H1 (cell line): ENCODE data around the gene TMEM114. TPM values are rescaled to one million over a fixed set of nuclear protein-coding genes. Genes with fewer than 3 reads are reported as not detected.

ENCODE experiments used
- CTCF ChIA-PET: fragments of 300-600 bp; sonication (Branson Sonifier 250); formaldehyde crosslinking; loops from one replicate; lab custom pipeline; 2021; ENCODE audit not compliant: partially characterized antibody; lab: Charles Lee
- POLR2A ChIA-PET: fragments of 300-600 bp; sonication (Branson Sonifier 250); formaldehyde crosslinking; loops from one replicate; lab custom pipeline; 2021; ENCODE audit warnings: inconsistent platforms; ENCODE audit not compliant: partially characterized antibody; lab: Charles Lee
- DNase-seq, 2 experiments: peaks; one replicate each; pipeline versions ENCODE4 v3.0.0 to v3.0.0-alpha.2; 2010 to 2022; ENCODE audit warnings: low spot score in 2 of 2, low read depth in 1 of 2, mixed read lengths in 1 of 2
- FAIRE-seq: peaks from 2 replicates; lab custom pipeline; 2011; peaks lifted over from hg19 to GRCh38; lab: Jason Lieb, UNC
- H2AFZ ChIP-seq: 2 replicates; pipeline ENCODE4 v1.8.1; 2012; ENCODE audit warnings: low read length, inconsistent platforms
- H2AK5ac ChIP-seq: 2 replicates; pipeline ENCODE4 v1.6.1; 2013; ENCODE audit warnings: low read depth, low read length
- H2BK120ac ChIP-seq: replicated peaks from 2 replicates; pipeline ENCODE3; 2013; ENCODE audit warnings: low read depth, low read length, inconsistent platforms
- H2BK12ac ChIP-seq: 2 replicates; pipeline ENCODE4 v1.6.1; 2013; ENCODE audit warnings: low read depth, low read length
- H2BK15ac ChIP-seq: 2 replicates; pipeline ENCODE4 v1.6.1; 2013; ENCODE audit warnings: low read length
- H2BK20ac ChIP-seq: 2 replicates; pipeline ENCODE4 v1.6.1; 2013; ENCODE audit warnings: low read length
- H2BK5ac ChIP-seq: 2 replicates; pipeline ENCODE4 v1.6.1; 2013; ENCODE audit warnings: low read depth, low read length
- H3K14ac ChIP-seq: 2 replicates; pipeline ENCODE4 v1.6.1; 2013; ENCODE audit warnings: inconsistent platforms; ENCODE audit not compliant: insufficient read length
- H3K18ac ChIP-seq: 2 replicates; pipeline ENCODE4 v1.6.1; 2013; ENCODE audit warnings: low read length; ENCODE audit errors: extremely low read depth
- H3K23ac ChIP-seq: 2 replicates; pipeline ENCODE4 v1.6.1; 2013; ENCODE audit warnings: inconsistent platforms; ENCODE audit not compliant: insufficient read length
- H3K23me2 ChIP-seq: 2 replicates; pipeline ENCODE4 v1.6.1; 2013; ENCODE audit warnings: low read depth, low read length
- H3K27ac ChIP-seq: 2 replicates; pipeline ENCODE4 v1.6.1; 2011; ENCODE audit warnings: low read depth, low read length, inconsistent platforms
- H3K27me3 ChIP-seq, 4 experiments: replicated peaks in 1 of 4; 1 replicate in 1 of 4; 2 replicates in 3 of 4; pipeline versions ENCODE4 v1.6.1 to v1.8.1; 2011 to 2013; ENCODE audit warnings: low read length in 3 of 4, mild to moderate bottlenecking in 3 of 4, inconsistent platforms in 2 of 4, mixed read lengths in 2 of 4, moderate library complexity in 1 of 4; ENCODE audit not compliant: control insufficient read depth in 3 of 4, insufficient read depth in 3 of 4; ENCODE audit errors: extremely low read depth in 1 of 4
- H3K36me3 ChIP-seq, 4 experiments: 2 replicates each; pipeline versions ENCODE4 v1.6.1 to v1.8.1; 2011 to 2013; ENCODE audit warnings: mild to moderate bottlenecking in 4 of 4, low read length in 3 of 4, moderate library complexity in 2 of 4, control low read depth in 1 of 4, inconsistent platforms in 1 of 4; ENCODE audit not compliant: insufficient read depth in 4 of 4, control insufficient read depth in 2 of 4
- H3K4ac ChIP-seq: replicated peaks from 2 replicates; pipeline ENCODE3; 2013; ENCODE audit warnings: low read length, low read depth, mixed read lengths, inconsistent platforms; ENCODE audit not compliant: insufficient read length
- H3K4me1 ChIP-seq, 4 experiments: replicated peaks in 1 of 4; 1 replicate in 1 of 4; 2 replicates in 3 of 4; pipeline versions ENCODE4 v1.6.1 to v1.8.1; 2011 to 2013; ENCODE audit warnings: low read length in 3 of 4, inconsistent platforms in 2 of 4, mixed read lengths in 1 of 4; ENCODE audit not compliant: insufficient read depth in 4 of 4, control insufficient read depth in 3 of 4
- H3K4me2 ChIP-seq, 2 experiments: 2 replicates each; pipeline versions ENCODE4 v1.6.1 to v1.8.1; 2011 to 2013; ENCODE audit warnings: low read depth in 2 of 2, low read length in 2 of 2, control low read depth in 1 of 2, inconsistent platforms in 1 of 2, mild to moderate bottlenecking in 1 of 2; ENCODE audit not compliant: insufficient read depth in 1 of 2
- H3K4me3 ChIP-seq, 4 experiments: fragments of 200-600, 300-600 bp in 1 of 4; sonication (generic), shearing (Covaris generic), sonication (Bioruptor Twin) in 1 of 4; 2 replicates each; pipeline versions ENCODE4 v1.5.1 to v1.8.1; 2011 to 2016; ENCODE audit warnings: low read length in 4 of 4, low read depth in 3 of 4, control low read depth in 2 of 4, inconsistent platforms in 2 of 4, mild to moderate bottlenecking in 2 of 4, mixed read lengths in 1 of 4, moderate library complexity in 1 of 4; ENCODE audit not compliant: insufficient read depth in 2 of 4; ENCODE audit errors: extremely low read depth in 1 of 4
- H3K56ac ChIP-seq: replicated peaks from 2 replicates; pipeline ENCODE3; 2013; ENCODE audit warnings: low read depth, mild to moderate bottlenecking, mixed read lengths, low read length, inconsistent platforms; ENCODE audit not compliant: insufficient read length
- H3K79me1 ChIP-seq: 2 replicates; pipeline ENCODE4 v1.6.1; 2013; ENCODE audit warnings: low read depth, low read length, control low read depth
- H3K79me2 ChIP-seq, 2 experiments: 2 replicates each; pipeline versions ENCODE4 v1.6.1 to v1.8.1; 2012 to 2013; ENCODE audit warnings: low read length in 2 of 2, mild to moderate bottlenecking in 2 of 2, inconsistent platforms in 1 of 2; ENCODE audit not compliant: insufficient read depth in 2 of 2, control insufficient read depth in 1 of 2
- H3K9ac ChIP-seq, 4 experiments: replicated peaks in 1 of 4; 1 replicate in 1 of 4; 2 replicates in 3 of 4; pipeline versions ENCODE4 v1.6.1 to v1.8.1; 2011 to 2013; ENCODE audit warnings: low read depth in 3 of 4, low read length in 3 of 4, control low read depth in 2 of 4, mild to moderate bottlenecking in 2 of 4, moderate library complexity in 2 of 4, inconsistent platforms in 1 of 4; ENCODE audit errors: extremely low read depth in 1 of 4
- H3K9me3 ChIP-seq, 2 experiments: 2 replicates each; pipeline versions ENCODE4 v1.6.1 to v1.8.1; 2012 to 2013; ENCODE audit warnings: mild to moderate bottlenecking in 2 of 2, moderate library complexity in 2 of 2, control low read depth in 1 of 2, inconsistent platforms in 1 of 2, low read depth in 1 of 2, low read length in 1 of 2, mixed read lengths in 1 of 2; ENCODE audit not compliant: insufficient read depth in 2 of 2
- H4K20me1 ChIP-seq, 2 experiments: replicated peaks in 1 of 2; 2 replicates each; pipeline versions ENCODE3 to v1.8.1; 2011 to 2013; ENCODE audit warnings: inconsistent platforms in 2 of 2, low read length in 2 of 2, mild to moderate bottlenecking in 1 of 2; ENCODE audit not compliant: insufficient read depth in 2 of 2, control insufficient read depth in 1 of 2
- H4K5ac ChIP-seq: 2 replicates; pipeline ENCODE4 v1.6.1; 2013; ENCODE audit warnings: low read length, low read depth, mixed read lengths, inconsistent platforms; ENCODE audit not compliant: insufficient read length
- H4K8ac ChIP-seq: 2 replicates; pipeline ENCODE4 v1.8.0; 2013; ENCODE audit warnings: mild to moderate bottlenecking, moderate library complexity, low read length, inconsistent platforms; ENCODE audit not compliant: insufficient read depth; ENCODE audit errors: extremely low read depth
- H4K91ac ChIP-seq: replicated peaks from 2 replicates; pipeline ENCODE3; 2013; ENCODE audit warnings: low read length, mixed read lengths, inconsistent platforms; ENCODE audit not compliant: insufficient read length
- ASH2L ChIP-seq: fragments of 200-600, 300-600 bp; sonication (generic); IDR thresholded peaks from one replicate; pipeline ENCODE4 v1.7.1; 2017; ENCODE audit warnings: low read length
- HDAC6 ChIP-seq: IDR thresholded peaks from one replicate; pipeline ENCODE4 v1.7.1; 2012; ENCODE audit warnings: low read depth, mild to moderate bottlenecking, inconsistent platforms, low read length, moderate library complexity
- JUND ChIP-seq: IDR thresholded peaks from 2 replicates; pipeline ENCODE4 v1.6.1; 2011; ENCODE audit warnings: mild to moderate bottlenecking, improper control_type of control experiment, low read length
- KDM4A ChIP-seq: IDR thresholded peaks from one replicate; pipeline ENCODE4 v1.7.1; 2012; ENCODE audit warnings: low read depth, mild to moderate bottlenecking, moderate library complexity, low read length, inconsistent platforms; ENCODE audit not compliant: severe bottlenecking
- RFX5 ChIP-seq: IDR thresholded peaks from 2 replicates; pipeline ENCODE4 v1.6.1; 2011; ENCODE audit warnings: low read depth, low read length, improper control_type of control experiment, borderline replicate concordance
- SIN3A ChIP-seq, 2 experiments: IDR thresholded peaks in 1 of 2; conservative IDR thresholded peaks in 1 of 2; 2 replicates each; pipeline ENCODE4 v1.6.1; 2011 to 2012; ENCODE audit warnings: low read length in 2 of 2, improper control_type of control experiment in 1 of 2, low read depth in 1 of 2, mild to moderate bottlenecking in 1 of 2
- SP2 ChIP-seq: IDR thresholded peaks from 2 replicates; pipeline ENCODE4 v1.6.1; 2012; ENCODE audit warnings: mild to moderate bottlenecking, low read length, inconsistent platforms
- SRF ChIP-seq: IDR thresholded peaks from 2 replicates; pipeline ENCODE4 v1.6.1; 2011; ENCODE audit warnings: mild to moderate bottlenecking, low read depth, low read length, moderate library complexity
- polyA plus RNA-seq, 7 experiments: library from polyadenylated mRNA; depleted of rRNA in 3 of 7; stranded (reverse) in 5 of 7; unstranded in 2 of 7; fragments of >200 nt in 5 of 7; fragments of 200-250 nt in 2 of 7; gene quantifications; 1 replicate in 5 of 7; 2 replicates in 1 of 7; 4 replicates in 1 of 7; pipeline versions ENCODE4 v1.2.1 to v1.2.3, GENCODE V29; 2011 to 2013; ENCODE audit warnings: missing spikeins in 2 of 7, mixed read lengths in 2 of 7
- total RNA-seq: library from RNA; stranded (reverse); fragmentation: NEBNext Ultra II Directional; extraction: Animal tissue kit (Norgen Biotek cat#: 25700); gene quantifications from 2 replicates; pipeline ENCODE4 v1.2.1, GENCODE V29; 2021

TMEM114 gene
- total and polyA plus RNA-seq, 2 of the 8 experiments (the other 6 are each of a cell fraction or from before 2014, with no cell fraction given): 1.6 to 2.9 TPM

DNA sequence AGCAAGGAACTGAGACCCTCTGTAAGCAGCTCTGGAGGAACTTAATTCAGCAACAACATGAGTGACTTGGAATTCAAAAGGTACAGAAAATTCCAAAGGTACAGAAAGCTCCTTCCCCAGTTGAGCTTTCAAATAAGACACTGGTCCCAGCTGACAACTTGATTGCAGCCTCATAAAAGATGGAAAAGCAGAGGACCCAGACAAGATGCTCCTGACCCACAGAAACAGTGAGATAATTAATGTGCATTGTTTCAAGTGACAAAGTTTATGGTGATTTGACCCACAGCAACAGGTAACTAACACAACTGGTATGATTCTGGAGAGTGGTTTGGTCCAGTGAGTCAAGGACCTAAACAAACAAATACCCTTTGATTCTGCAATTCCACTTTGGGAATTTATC is 15.2 kb upstream of the TMEM114 start:
- no peak overlapping the region for H3K9ac ChIP-seq
- H2BK12ac ChIP-seq: no peak overlapping the region
- no peaks in the 10 kb centered on the region for H3K36me3 ChIP-seq
- no peaks in the 10 kb centered on the region for H3K27me3 ChIP-seq
- H4K5ac ChIP-seq: no peak overlapping the region
- H3K27ac ChIP-seq: no peak overlapping the region
- H2BK120ac ChIP-seq: no peak overlapping the region
- H3K23ac ChIP-seq: no peak overlapping the region
- no peak overlapping the region for H3K18ac ChIP-seq
- no peak overlapping the region for H3K56ac ChIP-seq
- POLR2A ChIA-PET: interaction anchor here (1.2 kb wide), 1 partner anchor 46 kb away, joined by 3 read pairs; no protein-coding TSS in a partner anchor
- no peak overlapping the region for H3K4me3 ChIP-seq
- H3K4me2 ChIP-seq: no peak overlapping the region
- H2AK5ac ChIP-seq: no peak overlapping the region
- peaks cover 0 to 3% (median 0%) of the 10 kb centered on the region in 4 experiments; a peak in 2 of 7 replicates for H3K4me1 ChIP-seq
- no peak overlapping the region for H2BK20ac ChIP-seq
- no peaks in the 10 kb centered on the region for H3K23me2 ChIP-seq
- no peak overlapping the region for H4K91ac ChIP-seq
- CTCF ChIA-PET: interaction anchor here (0.9 to 18.3 kb wide), 5 partner anchors 10 to 35 kb away, joined by 3 to 117 read pairs (median 5); no protein-coding TSS in a partner anchor
- H2AFZ ChIP-seq: no peak overlapping the region
- no peaks in the 10 kb centered on the region for H4K20me1 ChIP-seq
- H3K4ac ChIP-seq: no peak overlapping the region
- no peak overlapping the region for H4K8ac ChIP-seq
- FAIRE-seq: no peak
- no peaks in the 10 kb centered on the region for H3K79me2 ChIP-seq
- no peak for DNase-seq
- 0 out of 4 replicates have a peak, but pooled peaks cover 0 to 5% of the 10 kb centered on the region in 2 experiments for H3K9me3 ChIP-seq
- H3K14ac ChIP-seq: no peak overlapping the region
- no peak overlapping the region for H2BK15ac ChIP-seq
- H2BK5ac ChIP-seq: no peak overlapping the region
- no peaks in the 10 kb centered on the region for H3K79me1 ChIP-seq
- TF ChIP-seq ASH2L: no peak
- no peak for TF ChIP-seq KDM4A
- no peak for TF ChIP-seq JUND
- TF ChIP-seq SRF: no peak
- TF ChIP-seq SIN3A (conservative IDR thresholded peaks at IDR 0.05 in 1 of 2, IDR thresholded peaks at IDR 0.05 in 1 of 2; ENCODE audit: low read depth in 1 of 2, low read length in 2 of 2): no peak
- no peak for TF ChIP-seq HDAC6
- no peak for TF ChIP-seq RFX5
- no peak for TF ChIP-seq SP2
